HepG2 (cell line): ENCODE measurements around the gene TTN. TPM values are rescaled to one million over a fixed set of nuclear protein-coding genes. Genes with fewer than 3 reads are reported as not detected.
A peak's percentile ranks its signal among the peaks of the same experiment; 100 is the strongest.

ENCODE experiments used
- ARID5B ChIP-seq: IDR thresholded peaks from 2 replicates; pipeline ENCODE4 v1.4.0; 2020; ENCODE audit warnings: mild to moderate bottlenecking, missing genetic modification reagents
- CCAR2 ChIP-seq: fragments of 200-400 bp; formaldehyde crosslinking; optimal IDR thresholded peaks from 2 replicates; pipeline ENCODE3; 2018; ENCODE audit warnings: low read depth, mild to moderate bottlenecking, low read length, moderate library complexity
- GPN1 ChIP-seq: sonication (generic); formaldehyde crosslinking; IDR thresholded peaks from 2 replicates; pipeline ENCODE4 v1.5.1; 2020; ENCODE audit warnings: missing genetic modification reagents, borderline replicate concordance
- KDM5A ChIP-seq: fragments of 200-600 bp; sonication (generic); IDR thresholded peaks from 2 replicates; pipeline ENCODE4 v1.7.0; 2018; ENCODE audit warnings: antibody characterized with exemption, mild to moderate bottlenecking, low read length, borderline replicate concordance
- KLF15 ChIP-seq: sonication (generic); formaldehyde crosslinking; IDR thresholded peaks from 2 replicates; pipeline ENCODE4 v1.8.1; 2023; ENCODE audit warnings: borderline replicate concordance, mild to moderate bottlenecking, inconsistent platforms, missing genetic modification reagents, mixed read lengths
- LRRFIP1 ChIP-seq: sonication (generic); formaldehyde crosslinking; conservative IDR thresholded peaks from 2 replicates; pipeline ENCODE4 v1.4.0; 2020; ENCODE audit warnings: missing genetic modification reagents
- NCOA2 ChIP-seq: sonication (generic); formaldehyde crosslinking; IDR thresholded peaks from 2 replicates; pipeline ENCODE4 v1.8.0; 2022; ENCODE audit warnings: inconsistent platforms
- RAD21 ChIP-seq: fragments of 450-650 bp; formaldehyde crosslinking; IDR thresholded peaks from 2 replicates; pipeline ENCODE4 v1.5.0; 2020; ENCODE audit warnings: mild to moderate bottlenecking
- TEAD2 ChIP-seq: sonication (generic); formaldehyde crosslinking; IDR thresholded peaks from 2 replicates; pipeline ENCODE4 v1.9.0; 2021; ENCODE audit warnings: missing genetic modification reagents
- TFE3 ChIP-seq: IDR thresholded peaks from 2 replicates; pipeline ENCODE4 v1.6.1; 2016
- ZMYM2 ChIP-seq: sonication (generic); formaldehyde crosslinking; IDR thresholded peaks from 2 replicates; pipeline ENCODE4 v1.8.0; 2022; ENCODE audit warnings: mild to moderate bottlenecking, missing genetic modification reagents
- ZMYM3 ChIP-seq: sonication (generic); formaldehyde crosslinking; IDR thresholded peaks from 2 replicates; pipeline ENCODE4 v1.5.1; 2020; ENCODE audit warnings: mild to moderate bottlenecking, missing genetic modification reagents
- ZNF274 ChIP-seq: sonication (generic); formaldehyde crosslinking; IDR thresholded peaks from 2 replicates; pipeline ENCODE4 v1.5.1; 2020; ENCODE audit warnings: mild to moderate bottlenecking, missing genetic modification reagents
- ZNF354B ChIP-seq: sonication (generic); formaldehyde crosslinking; IDR thresholded peaks from 2 replicates; pipeline ENCODE4 v1.8.0; 2022; ENCODE audit warnings: mild to moderate bottlenecking, missing genetic modification reagents
- ZNF512B ChIP-seq: sonication (generic); formaldehyde crosslinking; IDR thresholded peaks from 2 replicates; pipeline ENCODE4 v1.5.1; 2020; ENCODE audit warnings: missing genetic modification reagents, mild to moderate bottlenecking, borderline replicate concordance
- ZNF569 ChIP-seq: sonication (generic); formaldehyde crosslinking; IDR thresholded peaks from 2 replicates; pipeline ENCODE4 v1.5.0; 2020; ENCODE audit warnings: mild to moderate bottlenecking, missing genetic modification reagents, moderate library complexity, borderline replicate concordance
- ZNF878 ChIP-seq: sonication (generic); formaldehyde crosslinking; IDR thresholded peaks from 2 replicates; pipeline ENCODE4 v1.8.1; 2023; ENCODE audit warnings: mild to moderate bottlenecking, missing genetic modification reagents, moderate library complexity
- polyA plus RNA-seq, 8 experiments: library from polyadenylated mRNA; depleted of rRNA in 3 of 8; stranded (reverse) in 7 of 8; unstranded in 1 of 8; fragments of >200 nt; fragmentation: Illumina TruSeq in 4 of 8; extraction: Trizol in 4 of 8; gene quantifications; 2 replicates each; pipeline versions ENCODE4 v1.2.1 to v1.2.3, GENCODE V29; 2011 to 2016; ENCODE audit warnings: low read depth in 4 of 8, missing spikeins in 1 of 8, mixed read lengths in 1 of 8; ENCODE audit not compliant: insufficient read depth in 1 of 8
- total RNA-seq, 5 experiments: library from RNA; depleted of rRNA; stranded (reverse); fragments of >200 nt; fragmentation: Illumina TruSeq; extraction: Trizol; gene quantifications; 2 replicates each; pipeline ENCODE4 v1.2.3, GENCODE V29; 2016; ENCODE audit warnings: low read depth in 1 of 5
- TF ChIP-seq, protein P1 (sequence below): sonication (generic); formaldehyde crosslinking; IDR thresholded peaks from 2 replicates; pipeline ENCODE4 v1.5.1; 2020; ENCODE audit warnings: missing genetic modification reagents, mild to moderate bottlenecking, borderline replicate concordance

Gene TTN
- total and polyA plus RNA-seq, 2 of the 13 experiments (the other 11 are each of a cell fraction or from before 2014, with no cell fraction given), result under 0.01 TPM

DNA sequence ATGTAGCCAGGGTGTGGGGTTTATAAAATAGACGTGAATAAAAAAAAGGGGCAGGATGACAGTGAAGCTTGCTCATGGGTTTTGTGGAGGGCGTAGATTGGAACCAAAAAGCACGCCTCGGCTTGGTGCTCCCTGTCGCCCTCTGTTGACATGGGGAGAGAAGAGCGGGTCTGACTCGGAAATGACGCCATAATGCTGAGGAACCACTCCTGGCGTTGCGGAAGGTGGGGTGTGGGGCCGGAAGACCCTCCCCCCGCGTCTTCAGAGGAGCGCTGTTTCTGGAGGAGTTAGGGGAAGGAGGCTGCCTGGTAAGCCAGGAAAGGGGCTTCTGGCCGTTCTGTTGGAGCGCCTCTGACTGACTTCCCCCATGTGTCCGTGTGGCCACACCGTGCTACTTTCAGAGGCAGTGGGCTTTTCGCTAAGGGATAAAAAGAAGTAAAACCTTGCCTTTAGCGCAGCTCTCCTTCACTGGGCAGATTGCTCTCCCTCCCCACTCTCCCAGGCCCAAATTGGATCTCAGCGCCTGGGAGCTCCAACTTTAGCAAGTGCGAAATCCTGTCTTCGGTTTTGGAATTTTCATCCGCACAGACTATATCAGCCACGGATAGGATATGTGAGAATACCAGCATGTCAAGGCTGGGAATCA lies 284.1 kb downstream of the TTN start (continued):
- no peak for TF ChIP-seq TFE3
- no peak for TF ChIP-seq KLF15
- TF ChIP-seq GPN1 (CRISPR knock-in tag), result no peak
- TF ChIP-seq KDM5A, result peak; percentile 49; the same call in 1 of the 2 replicates
- no peak for TF ChIP-seq ZNF512B (CRISPR knock-in tag)
- TF ChIP-seq ZNF569 (CRISPR knock-in tag), result no peak
- no peak for TF ChIP-seq LRRFIP1 (CRISPR knock-in tag)
- TF ChIP-seq ZNF354B (CRISPR knock-in tag), result no peak
- TF ChIP-seq ZMYM3 (CRISPR knock-in tag), result no peak
- no peak for TF ChIP-seq ZNF274 (CRISPR knock-in tag)
- peak; percentile 44; the same call in 1 of the 2 replicates for TF ChIP-seq RAD21 (CRISPR knock-in tag)
- TF ChIP-seq, protein P1, sequence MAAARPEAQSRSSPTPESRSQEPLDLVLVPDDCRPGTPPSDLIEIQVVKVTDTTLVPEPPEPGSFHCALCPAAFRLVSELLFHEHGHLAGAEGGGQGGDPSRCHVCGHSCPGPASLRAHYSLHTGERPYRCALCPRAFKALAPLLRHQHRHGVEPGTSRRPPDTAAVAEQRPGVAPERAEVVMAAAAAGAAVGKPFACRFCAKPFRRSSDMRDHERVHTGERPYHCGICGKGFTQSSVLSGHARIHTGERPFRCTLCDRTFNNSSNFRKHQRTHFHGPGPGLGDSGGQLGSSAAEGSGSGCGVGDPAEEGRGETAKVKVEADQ, result no peak
- TF ChIP-seq ZMYM2 (CRISPR knock-in tag), result no peak
- TF ChIP-seq ARID5B, result no peak
- no peak for TF ChIP-seq CCAR2
- TF ChIP-seq NCOA2, result no peak
- TF ChIP-seq TEAD2 (CRISPR knock-in tag), result no peak
- TF ChIP-seq ZNF878 (CRISPR knock-in tag), result no peak
